ENCODE data around the gene OR51E2.
"Not testable (repeated sequence)": the region's sequence is repeated elsewhere in the genome, so short reads cannot be mapped to it uniquely, and the experiment has no call there.

The OR51E2 gene

GRCh38 chr11:4697585-4697984 lies at the start of gene OR51E2:
Gene OR51E2, minus strand, starts transcription at chr11:4697853. Its CDS starts 15,142 bp downstream, at chr11:4682711.
- no peak for DNase-seq (ENCODE audit: low read depth)

- DNase-seq (ENCODE audit: low read depth), result no peak
Observed at GRCh38 chr11:4740735-4741134, 43.1 kb upstream of the OR51E2 start.

- no peak for DNase-seq (ENCODE audit: low read depth)
Observed at GRCh38 chr11:4727171-4727570, 29.5 kb upstream of the OR51E2 start.

- DNase-seq (ENCODE audit: low read depth), result not testable (repeated sequence)
Observed at GRCh38 chr11:4722616-4723534, 25.2 kb upstream of the OR51E2 start.

GRCh38 chr11:4714300-4714699 lies 16.6 kb upstream of the OR51E2 start:
- no peak for DNase-seq (ENCODE audit: low read depth)

GRCh38 chr11:4713241-4713640 lies 15.6 kb upstream of the OR51E2 start:
- DNase-seq (ENCODE audit: low read depth), result no peak

GRCh38 chr11:4704790-4705334 lies 7.2 kb upstream of the OR51E2 start:
- no peak for DNase-seq (ENCODE audit: low read depth)

- DNase-seq (ENCODE audit: low read depth), result no peak
Observed at GRCh38 chr11:4704054-4704789, 6.6 kb upstream of the OR51E2 start, which contains the start of gene MMP26. Gene MMP26, plus strand, starts transcription at chr11:4704784.

- no peak for DNase-seq (ENCODE audit: low read depth)
Observed at GRCh38 chr11:4700436-4700820, 2.8 kb upstream of the OR51E2 start.

- DNase-seq (ENCODE audit: low read depth), result no peak
Observed at GRCh38 chr11:4699697-4700435, 2.2 kb upstream of the OR51E2 start.

GRCh38 chr11:4695442-4695841 lies 2.2 kb downstream of the OR51E2 start:
- no peak for DNase-seq (ENCODE audit: low read depth)

GRCh38 chr11:4684631-4685285 lies 12.9 kb downstream of the OR51E2 start:
- no peak for DNase-seq (ENCODE audit: low read depth)

GRCh38 chr11:4682623-4683419 lies 14.8 kb downstream of the OR51E2 start:
- DNase-seq (ENCODE audit: low read depth), result no peak

- DNase-seq (ENCODE audit: low read depth), result no peak
Observed at GRCh38 chr11:4680341-4680740, 17.3 kb downstream of the OR51E2 start.

GRCh38 chr11:4677948-4678347 lies 19.7 kb downstream of the OR51E2 start:
- DNase-seq (ENCODE audit: low read depth), result no peak

- DNase-seq (ENCODE audit: low read depth), result no peak
Observed at GRCh38 chr11:4673781-4674180, 23.9 kb downstream of the OR51E2 start.

- DNase-seq (ENCODE audit: low read depth), result no peak
Observed at GRCh38 chr11:4672470-4672869, 25.2 kb downstream of the OR51E2 start.

GRCh38 chr11:4671741-4672140 lies 25.9 kb downstream of the OR51E2 start:
- DNase-seq (ENCODE audit: low read depth), result no peak

GRCh38 chr11:4665424-4665823 lies 32.2 kb downstream of the OR51E2 start:
- no peak for DNase-seq (ENCODE audit: low read depth)

- no peak for DNase-seq (ENCODE audit: low read depth)
Observed at GRCh38 chr11:4664786-4665185, 32.9 kb downstream of the OR51E2 start.

GRCh38 chr11:4664183-4664582 lies 33.5 kb downstream of the OR51E2 start:
- no peak for DNase-seq (ENCODE audit: low read depth)

All from activated T-cell treated with anti-CD3 and anti-CD28 coated beads for 1 hour (primary cell).